Smooth muscle cell (in vitro differentiated cells): Measurements from ENCODE around the gene SLC3A2. TPM values are rescaled to one million over a fixed set of nuclear protein-coding genes. Genes with fewer than 3 reads are reported as not detected.

Experiments
- DNase-seq: peaks from one replicate; lab custom pipeline; 2025; ENCODE audit not compliant: unreplicated experiment; lab: John Stamatoyannopoulos, UW
- H2AFZ ChIP-seq: fragments of 200-600 bp; sonication (generic); 2 replicates; pipeline ENCODE4 v1.6.0; 2016; ENCODE audit warnings: antibody characterized with exemption, low read depth, mild to moderate bottlenecking
- H3F3A ChIP-seq: fragments of 200-600 bp; sonication (generic); 2 replicates; pipeline ENCODE4 v1.6.0; 2017; ENCODE audit warnings: antibody characterized with exemption, low read depth
- H3K27ac ChIP-seq: fragments of 200-600 bp; sonication (generic); 2 replicates; pipeline ENCODE4 v1.5.1; 2016; ENCODE audit warnings: low read depth, mild to moderate bottlenecking
- H3K27me3 ChIP-seq: fragments of 200-600 bp; sonication (generic); 2 replicates; pipeline ENCODE4 v1.6.1; 2016; ENCODE audit warnings: low read depth, mild to moderate bottlenecking
- H3K36me3 ChIP-seq: fragments of 200-600 bp; sonication (generic); 2 replicates; pipeline ENCODE4 v1.5.1; 2016; ENCODE audit warnings: low read depth
- H3K4me1 ChIP-seq: fragments of 200-600 bp; sonication (generic); 2 replicates; pipeline ENCODE4 v1.5.1; 2016; ENCODE audit warnings: low read depth
- H3K4me2 ChIP-seq: fragments of 200-600 bp; sonication (generic); 2 replicates; pipeline ENCODE4 v1.6.0; 2016; ENCODE audit warnings: mild to moderate bottlenecking
- H3K4me3 ChIP-seq: fragments of 200-600 bp; sonication (generic); 2 replicates; pipeline ENCODE4 v1.5.1; 2016; ENCODE audit warnings: mild to moderate bottlenecking
- H3K79me2 ChIP-seq: fragments of 200-600 bp; sonication (generic); 2 replicates; pipeline ENCODE4 v1.6.0; 2016; ENCODE audit warnings: low read depth, mild to moderate bottlenecking
- H3K9ac ChIP-seq: fragments of 200-600 bp; sonication (generic); 2 replicates; pipeline ENCODE4 v1.6.0; 2016; ENCODE audit warnings: low read depth
- H3K9me3 ChIP-seq: fragments of 200-600 bp; sonication (generic); replicated peaks from 2 replicates; pipeline ENCODE4 v1.5.1; 2016; ENCODE audit warnings: low read depth
- H4K20me1 ChIP-seq: fragments of 200-600 bp; sonication (generic); 2 replicates; pipeline ENCODE4 v1.6.0; 2016; ENCODE audit warnings: low read depth
- CTCF ChIP-seq: fragments of 200-600 bp; sonication (generic); IDR thresholded peaks from 2 replicates; pipeline ENCODE4 v1.5.1; 2017; ENCODE audit warnings: borderline replicate concordance, mild to moderate bottlenecking, antibody characterized with exemption; ENCODE audit not compliant: insufficient read depth, poor library complexity, severe bottlenecking
- WGBS: methylation state at CpG from one replicate; pipeline ENCODE4 v1.1.7; 2016; ENCODE audit warnings: low lambda C conversion rate; 5-methylcytosine and 5-hydroxymethylcytosine counted together
- polyA plus RNA-seq: library from polyadenylated mRNA; unstranded; fragments of >200 nt; fragmentation: Nextera tagmentation; extraction: Ambion mirVana; gene quantifications from 2 replicates; pipeline ENCODE4 v1.2.1, GENCODE V29; 2016
- total RNA-seq: library from RNA; depleted of rRNA; stranded (reverse); fragments of >200 nt; gene quantifications from 2 replicates; pipeline ENCODE4 v1.2.3, GENCODE V29; 2014

Gene SLC3A2
- total and polyA plus RNA-seq, 2 experiments from 2014 or later = 179 to 181 TPM

- Histone ChIP-seq H3K27me3 (peaks cover 47% of the 10 kb centered on the region), H3K79me2 (no peaks in the 10 kb centered on the region), H3K36me3 (no peaks in the 10 kb centered on the region), H3K4me1 (peaks cover 13% of the 10 kb centered on the region), H3K4me3 (no peak overlapping the region), H3F3A (no peaks in the 10 kb centered on the region), H2AFZ (no peak overlapping the region), H3K27ac (no peak overlapping the region), H3K4me2 (no peak overlapping the region), H4K20me1 (no peaks in the 10 kb centered on the region), H3K9me3 (no peaks in the 10 kb centered on the region), H3K9ac (no peak overlapping the region)
- no peak for TF ChIP-seq CTCF
- 70% methylated on average over 4 of the region's 4 CpGs for WGBS
- no peak for DNase-seq
Observed at GRCh38 chr11:62930157-62930556, 49.5 kb downstream of the SLC3A2 start.

- Histone ChIP-seq H3K9me3 (no peaks in the 10 kb centered on the region), H3K79me2 (no peaks in the 10 kb centered on the region), H3K4me2 (no peak overlapping the region), H3K9ac (no peak overlapping the region), H2AFZ (no peak overlapping the region), H3F3A (no peaks in the 10 kb centered on the region), H3K36me3 (no peaks in the 10 kb centered on the region), H3K27ac (no peak overlapping the region), H3K27me3 (peaks cover 42% of the 10 kb centered on the region), H3K4me1 (peaks cover 8% of the 10 kb centered on the region), H4K20me1 (no peaks in the 10 kb centered on the region), H3K4me3 (no peak overlapping the region)
- no peak for DNase-seq
- WGBS = 95% methylated on average over 1 of the region's 1 CpG
- no peak for TF ChIP-seq CTCF
Observed at GRCh38 chr11:62930666-62931065, 50.0 kb downstream of the SLC3A2 start.

GRCh38 chr11:62931499-62932278 lies 51.0 kb downstream of the SLC3A2 start:
- WGBS = 42% methylated on average over 8 of the region's 8 CpGs
- no peaks in the 10 kb centered on the region for H3K36me3 ChIP-seq
- no peak overlapping the region for H3K4me2 ChIP-seq
- H4K20me1 ChIP-seq = no peaks in the 10 kb centered on the region
- H3K27me3 ChIP-seq = peaks cover 31% of the 10 kb centered on the region
- H3K4me1 ChIP-seq = no peaks in the 10 kb centered on the region
- H3K79me2 ChIP-seq = no peaks in the 10 kb centered on the region
- no peak overlapping the region for H3K4me3 ChIP-seq
- no peak for TF ChIP-seq CTCF
- H3K9ac ChIP-seq = no peak overlapping the region
- DNase-seq = no peak
- no peaks in the 10 kb centered on the region for H3F3A ChIP-seq
- H3K9me3 ChIP-seq = no peaks in the 10 kb centered on the region
- H3K27ac ChIP-seq = no peak overlapping the region
- H2AFZ ChIP-seq = no peak overlapping the region

- no peaks in the 10 kb centered on the region for H3K4me1 ChIP-seq
- no peak for DNase-seq
- WGBS = 79% methylated on average over 13 of the region's 13 CpGs
- H3K4me3 ChIP-seq = no peak overlapping the region
- no peak overlapping the region for H3K4me2 ChIP-seq
- peaks cover 16% of the 10 kb centered on the region for H3K27me3 ChIP-seq
- TF ChIP-seq CTCF = no peak
- no peak overlapping the region for H3K9ac ChIP-seq
- H2AFZ ChIP-seq = no peak overlapping the region
- no peak overlapping the region for H3K27ac ChIP-seq
- H3K79me2 ChIP-seq = no peaks in the 10 kb centered on the region
- no peaks in the 10 kb centered on the region for H3K9me3 ChIP-seq
- H3K36me3 ChIP-seq = no peaks in the 10 kb centered on the region
- no peaks in the 10 kb centered on the region for H4K20me1 ChIP-seq
- no peaks in the 10 kb centered on the region for H3F3A ChIP-seq
Observed at GRCh38 chr11:62933285-62933684, 52.6 kb downstream of the SLC3A2 start.
